ENCODE results near the gene GPR22.

- no peak for TF ChIP-seq JUN (IDR thresholded peaks at IDR 0.05; ENCODE audit: low read depth, low read length)
- TF ChIP-seq BRCA1 (IDR thresholded peaks at IDR 0.05; ENCODE audit: low read depth, low read length), result no peak
These were observed 1.6 kb downstream of the GPR22 start for GRCh38 chr7:107471292-107472070.

All from H1 (cell line).